ENCODE measurements around the gene ORM2.

Gene ORM2

DNA sequence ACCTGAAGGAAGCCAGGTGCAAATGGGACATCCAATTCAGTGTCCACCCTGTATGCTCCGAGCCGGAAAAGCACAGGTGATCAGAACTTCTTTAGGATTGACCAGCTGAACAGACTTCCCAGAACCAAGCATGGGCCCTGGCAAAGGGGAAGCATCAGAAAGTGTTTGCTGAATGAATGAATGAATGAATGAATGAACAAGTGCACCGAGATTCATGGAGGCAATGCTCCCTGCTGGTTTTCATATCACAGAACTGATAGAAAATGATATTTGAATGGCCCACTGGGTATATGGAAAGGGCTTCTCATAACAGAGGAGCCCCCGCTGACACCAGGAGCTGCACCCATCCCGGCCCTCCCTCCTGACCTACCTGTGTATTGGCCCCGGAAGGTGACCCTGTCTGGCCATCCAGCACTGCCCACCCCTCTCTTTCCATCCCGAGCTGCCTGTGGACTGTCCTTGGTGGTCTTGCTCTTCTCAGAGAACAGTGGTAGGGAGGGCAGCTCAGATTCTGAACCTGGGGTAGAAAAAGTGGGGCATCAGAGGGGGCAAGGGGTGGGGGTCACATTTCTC lies 15.9 kb downstream of the ORM2 start:
- in situ Hi-C loops (cut with MboI; ENCODE audit: low sequenced_read_pairs) = no loop called here

DNA sequence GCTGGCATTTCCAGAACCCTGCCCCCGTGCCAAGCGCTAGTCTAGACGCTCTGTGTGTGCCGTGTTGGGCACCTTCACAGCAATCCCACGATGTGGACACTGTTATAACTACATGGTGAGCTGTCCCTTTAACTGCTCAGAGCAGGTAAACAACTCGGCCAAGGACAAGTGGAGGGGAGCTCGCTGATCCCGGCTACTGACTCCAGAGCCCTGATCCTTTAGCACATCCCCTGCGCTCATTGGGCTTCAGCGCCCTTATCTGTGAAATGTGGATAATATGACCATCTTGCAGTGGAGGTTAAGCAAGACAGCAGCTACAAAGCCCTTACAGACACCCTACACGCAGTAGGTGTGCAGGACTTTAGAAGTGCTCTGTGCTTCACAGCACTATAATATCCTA lies 16.5 kb downstream of the ORM2 start:
- in situ Hi-C loops (cut with MboI; ENCODE audit: low sequenced_read_pairs) = no loop called here

DNA sequence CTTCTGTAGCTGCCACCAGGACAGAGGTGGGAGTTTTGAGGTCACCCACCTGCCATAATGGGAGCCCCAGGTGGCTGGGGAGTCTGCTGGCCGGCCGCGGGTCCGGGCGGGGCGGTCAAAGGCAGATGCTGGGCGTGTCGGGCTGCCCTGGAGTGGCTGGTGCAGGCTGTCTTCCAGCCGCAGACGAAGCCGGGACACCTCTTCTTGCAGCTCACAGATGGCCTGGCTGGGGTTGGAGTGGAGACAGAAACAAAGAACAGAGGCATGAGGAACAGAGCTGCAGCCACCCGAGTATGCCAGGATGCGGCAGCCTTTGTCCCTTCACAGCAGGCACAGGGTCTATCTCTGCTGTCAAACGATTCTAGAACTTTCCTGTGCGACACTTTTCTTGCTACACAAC lies 18.0 kb downstream of the ORM2 start:
- in situ Hi-C loops (cut with MboI; ENCODE audit: low sequenced_read_pairs) = no loop called here

DNA sequence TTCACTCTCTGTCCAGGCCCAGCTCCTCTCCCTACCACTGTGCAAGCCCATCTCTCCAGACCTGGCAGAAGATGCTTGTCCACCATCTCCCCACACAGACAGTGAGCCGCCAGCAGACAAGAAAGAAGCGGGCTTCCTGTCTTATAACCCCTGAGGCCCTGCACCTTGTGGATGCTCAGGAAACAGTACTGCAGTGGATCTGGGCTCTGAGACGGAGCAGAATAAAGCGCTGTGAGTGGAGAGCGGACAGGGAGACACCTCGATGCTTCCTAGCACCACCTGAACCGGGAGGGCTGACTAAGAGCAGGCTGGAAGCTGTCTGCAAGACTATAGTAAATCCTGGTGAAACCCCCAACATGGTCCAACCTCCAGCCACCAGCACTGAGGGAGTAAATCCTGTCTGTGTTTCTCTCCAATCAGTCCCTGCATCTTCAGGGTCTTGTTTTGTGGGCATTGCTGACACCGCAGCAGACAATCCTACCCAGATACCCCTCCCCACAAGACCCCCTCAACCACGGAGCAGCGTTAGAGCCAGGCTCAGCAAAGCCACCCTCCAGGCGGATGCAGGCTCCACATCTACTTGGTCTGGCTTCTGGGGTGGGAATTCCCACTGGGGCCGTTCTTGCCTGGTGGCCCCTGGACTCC lies 18.7 kb downstream of the ORM2 start:
- in situ Hi-C loops (cut with MboI; ENCODE audit: low sequenced_read_pairs) = no loop called here

DNA sequence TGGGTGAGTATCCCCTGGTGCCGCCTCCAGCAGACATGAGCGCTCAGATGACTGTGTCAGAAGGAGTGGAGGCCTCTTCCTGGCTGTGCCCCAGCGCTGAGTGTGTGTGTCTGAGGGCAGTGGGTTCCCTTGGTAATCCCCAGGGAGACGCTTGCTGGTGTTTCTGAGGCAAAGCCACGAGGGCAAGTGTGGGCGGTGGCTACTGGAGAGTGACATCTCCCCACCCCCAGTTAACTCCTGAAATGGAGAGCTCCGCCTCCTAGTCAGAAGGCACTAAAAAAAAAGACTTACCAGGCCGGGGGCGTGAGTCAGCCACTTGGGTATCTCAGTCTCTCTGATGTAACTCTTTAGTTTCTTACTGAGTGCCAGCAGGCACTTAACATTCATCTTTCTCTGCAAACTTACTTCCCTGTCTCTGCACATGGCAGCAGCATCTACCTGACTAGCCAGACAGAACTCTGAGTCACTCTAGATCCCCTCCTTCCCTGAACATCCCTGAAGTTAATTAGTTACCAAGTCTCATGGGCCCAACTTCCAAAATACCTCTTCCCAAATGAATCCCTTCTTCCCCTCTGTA lies 19.3 kb downstream of the ORM2 start:
- in situ Hi-C loops (cut with MboI; ENCODE audit: low sequenced_read_pairs) = no loop called here

DNA sequence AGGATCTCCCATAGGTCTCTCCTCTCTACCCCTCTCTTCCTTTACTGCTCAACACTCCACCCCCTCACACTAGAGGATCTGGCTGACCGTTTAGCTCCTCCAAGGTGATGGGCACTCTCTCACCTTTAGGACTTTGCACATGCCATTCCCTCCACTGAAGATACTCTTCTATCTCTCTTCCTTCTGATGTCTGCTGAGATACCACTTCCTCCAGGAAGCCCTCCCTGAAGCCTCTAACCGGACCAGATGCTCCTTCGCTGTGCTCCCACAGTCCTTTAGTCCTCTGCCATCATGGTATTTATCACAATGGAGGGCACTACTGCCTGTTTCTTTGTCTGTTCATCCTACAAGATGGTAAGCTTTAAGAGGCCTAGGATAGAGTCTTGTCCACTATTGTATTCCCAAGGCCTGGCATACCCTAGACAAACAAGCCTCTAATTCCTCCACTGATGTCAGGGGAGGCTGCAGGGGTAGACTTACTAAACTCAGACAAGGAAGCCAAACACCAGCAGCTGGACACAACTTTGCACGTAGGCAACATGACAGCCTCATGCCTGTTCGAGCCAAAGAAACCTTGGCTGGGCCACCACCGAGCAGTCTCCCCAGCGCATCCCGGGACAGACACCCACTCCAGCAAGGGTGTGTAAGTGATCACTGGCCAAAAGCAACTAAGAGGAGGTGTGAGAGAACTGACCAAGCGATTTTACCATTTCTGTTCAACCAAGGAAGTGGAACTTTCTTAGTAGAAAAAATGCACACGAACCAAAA lies 20.2 kb downstream of the ORM2 start:
- in situ Hi-C loops (cut with MboI; ENCODE audit: low sequenced_read_pairs) = no loop called here

DNA sequence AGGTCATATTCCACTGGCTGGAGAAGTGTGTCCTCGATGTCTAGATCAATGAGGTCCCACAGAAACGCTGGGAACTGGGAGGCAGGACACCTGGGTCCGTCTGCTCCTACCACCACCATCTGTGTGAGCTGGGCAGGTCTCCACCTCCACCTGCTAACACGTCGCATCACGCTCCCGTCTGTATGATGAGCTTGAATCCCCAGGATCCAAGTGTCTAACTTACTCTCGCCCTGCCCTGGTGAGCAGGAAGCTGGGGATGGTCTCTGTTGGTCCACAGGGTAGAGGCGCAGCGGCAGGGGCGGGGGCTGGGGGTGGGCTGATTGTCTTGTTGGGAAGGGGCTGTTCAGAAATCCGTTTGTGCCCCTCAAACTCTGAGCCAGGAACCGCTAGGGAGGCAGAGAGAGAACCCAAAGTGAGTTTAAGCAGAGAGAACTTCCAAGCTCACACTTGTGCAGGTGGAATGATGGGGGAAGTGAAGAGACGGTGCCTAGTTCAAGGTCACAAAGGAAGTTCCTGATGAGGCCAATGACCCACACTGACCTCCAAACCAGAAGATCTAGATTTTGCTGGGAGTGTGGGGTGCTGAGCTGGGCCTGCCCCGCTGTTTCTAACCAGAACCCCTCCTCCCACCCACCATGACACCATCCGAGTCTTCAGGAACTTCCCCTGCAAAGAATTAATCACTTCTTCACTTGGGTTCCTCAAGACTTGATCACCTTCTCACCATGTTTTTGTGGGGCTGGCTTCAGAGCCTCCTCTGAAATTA lies 21.1 kb downstream of the ORM2 start:
- in situ Hi-C loops (cut with MboI; ENCODE audit: low sequenced_read_pairs) = no loop called here

DNA sequence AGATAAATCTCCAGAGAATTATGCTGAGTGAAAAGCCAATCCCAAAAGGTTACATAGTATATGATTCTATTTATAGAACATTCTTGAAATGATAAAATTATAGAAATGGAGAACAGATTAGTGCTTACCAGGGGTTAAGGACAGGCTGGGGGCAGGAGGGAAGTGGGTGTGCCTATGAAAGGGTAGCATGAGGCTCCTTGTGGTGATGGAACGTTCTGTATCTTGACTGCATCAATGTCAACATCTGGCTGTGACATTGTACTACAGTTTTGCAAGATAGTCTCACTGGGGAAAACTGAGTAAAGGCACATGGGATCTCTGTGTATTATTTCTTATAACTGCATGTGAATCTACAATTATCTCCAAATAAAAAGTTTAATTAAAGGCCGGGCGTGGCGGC lies 22.3 kb downstream of the ORM2 start:
- in situ Hi-C loops (cut with MboI; ENCODE audit: low sequenced_read_pairs) = no loop called here

DNA sequence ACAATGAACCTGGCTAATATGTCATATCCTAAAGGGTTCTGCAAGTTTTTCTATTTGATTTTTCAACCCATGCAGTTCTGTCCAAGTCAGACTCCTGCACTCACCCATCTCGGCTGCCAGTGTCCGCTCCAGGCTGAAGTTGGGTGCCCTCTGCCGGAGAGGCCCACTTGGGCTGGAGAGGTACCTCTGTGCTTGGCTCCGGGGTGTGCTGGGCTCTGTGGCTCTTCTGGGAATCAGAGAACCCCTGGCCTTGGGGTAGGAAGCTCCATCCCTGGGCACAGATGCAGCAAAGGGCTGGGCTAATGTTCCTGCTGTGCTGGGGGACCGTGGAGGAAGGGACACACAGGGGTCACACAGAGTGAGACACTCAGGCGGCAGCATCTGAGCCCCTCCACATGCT lies 26.2 kb downstream of the ORM2 start:
- in situ Hi-C loops (cut with MboI; ENCODE audit: low sequenced_read_pairs) = no loop called here

DNA sequence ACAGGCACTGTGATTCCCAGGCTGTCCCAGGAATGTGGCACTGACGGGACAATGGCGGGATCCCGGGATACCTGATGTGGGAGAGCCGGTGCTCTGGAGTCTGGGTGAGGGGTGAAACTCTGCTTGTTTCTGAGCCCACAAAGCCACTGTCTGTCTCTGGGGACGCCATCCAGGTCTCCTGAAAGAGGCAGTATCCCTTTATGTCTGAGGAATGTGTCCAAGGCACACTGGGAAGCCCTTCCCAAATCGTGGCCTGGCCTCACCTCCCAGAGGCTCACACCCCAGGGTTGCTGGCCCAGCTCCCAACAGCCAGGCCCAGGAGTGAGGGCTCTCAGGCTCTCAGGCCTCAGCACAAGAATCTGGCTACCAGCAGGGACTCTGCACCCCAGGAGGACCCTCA lies 27.1 kb downstream of the ORM2 start:
- in situ Hi-C loops (cut with MboI; ENCODE audit: low sequenced_read_pairs) = no loop called here

DNA sequence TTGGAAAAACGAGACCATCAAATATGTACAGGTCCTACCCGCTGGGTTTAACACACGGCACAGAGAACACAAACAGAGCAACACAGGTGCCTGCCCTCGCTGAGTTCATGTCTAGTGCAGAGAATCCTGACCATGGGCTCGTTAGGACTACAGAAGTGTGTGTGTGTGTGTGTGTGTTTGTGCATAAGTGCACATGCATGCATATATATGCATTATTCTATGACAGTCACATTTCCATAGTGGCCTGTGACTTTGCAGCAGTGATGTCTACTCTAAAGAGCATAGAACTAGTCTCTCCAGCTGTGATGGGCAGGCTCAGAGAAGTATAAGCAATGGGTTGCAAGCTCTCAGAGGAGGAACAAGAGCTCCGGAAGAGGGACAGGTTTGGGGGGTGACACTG lies 27.7 kb downstream of the ORM2 start:
- in situ Hi-C loops (cut with MboI; ENCODE audit: low sequenced_read_pairs) = no loop called here

DNA sequence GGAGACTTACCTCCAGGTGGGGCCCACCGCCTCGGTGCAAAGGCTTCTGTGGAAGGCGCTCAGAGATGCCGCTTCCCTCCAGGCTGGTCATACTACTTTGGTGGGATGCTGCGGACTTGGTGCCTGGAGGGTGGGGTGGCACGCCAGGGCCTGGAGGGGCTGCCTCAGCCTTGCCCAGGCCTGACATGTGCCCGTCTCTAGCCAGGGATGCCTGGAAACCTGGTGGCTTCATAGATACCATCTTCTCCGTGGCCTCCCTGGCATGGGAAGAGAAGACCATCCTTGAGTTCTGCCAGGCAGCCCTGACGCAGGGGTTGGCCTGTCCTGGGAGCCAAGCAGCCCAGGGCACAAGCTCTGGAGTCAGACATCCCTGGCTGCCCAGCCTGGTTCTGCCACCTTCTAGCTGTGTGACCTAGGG lies 28.3 kb downstream of the ORM2 start:
- in situ Hi-C loops (cut with MboI; ENCODE audit: low sequenced_read_pairs) = no loop called here

DNA sequence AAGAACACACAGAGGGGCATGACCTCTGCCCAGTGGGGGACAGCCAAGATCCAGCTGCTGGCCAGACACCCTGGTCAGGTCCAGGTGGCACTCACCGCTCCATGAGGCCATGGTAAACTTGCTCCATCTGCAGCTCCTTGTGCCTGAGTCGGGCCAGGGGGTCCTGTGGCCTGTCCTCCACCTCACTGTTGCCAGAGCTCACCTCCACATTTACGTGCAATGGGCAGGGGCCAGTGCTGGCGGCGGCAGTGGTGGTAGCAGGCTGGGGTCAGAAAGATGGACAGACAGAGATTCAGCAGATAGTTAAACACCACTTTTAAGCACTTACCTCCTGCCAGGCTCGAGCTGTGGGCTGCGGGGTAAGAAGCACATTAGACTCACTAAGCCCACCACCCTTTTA lies 30.1 kb downstream of the ORM2 start:
- in situ Hi-C loops (cut with MboI; ENCODE audit: low sequenced_read_pairs) = no loop called here

DNA sequence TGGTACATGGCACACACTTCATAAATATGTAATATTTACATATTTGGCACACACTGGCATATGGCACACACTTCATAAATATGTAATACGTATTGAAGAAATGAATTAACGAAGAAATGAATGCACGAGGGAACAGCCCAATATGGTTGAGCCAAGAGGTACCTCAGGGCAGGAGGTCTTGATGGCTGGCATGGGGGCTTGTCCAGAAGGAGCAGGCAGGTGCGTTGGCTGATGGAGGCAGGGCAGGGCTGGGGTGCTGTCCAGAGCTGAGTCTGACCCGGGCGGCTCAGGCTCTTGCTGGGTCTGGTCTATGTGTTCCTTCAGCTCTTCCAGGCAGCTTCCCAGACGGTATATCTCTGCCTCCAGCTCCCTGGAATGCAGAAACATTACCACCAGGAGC lies 31.9 kb downstream of the ORM2 start:
- in situ Hi-C loops (cut with MboI; ENCODE audit: low sequenced_read_pairs) = no loop called here

DNA sequence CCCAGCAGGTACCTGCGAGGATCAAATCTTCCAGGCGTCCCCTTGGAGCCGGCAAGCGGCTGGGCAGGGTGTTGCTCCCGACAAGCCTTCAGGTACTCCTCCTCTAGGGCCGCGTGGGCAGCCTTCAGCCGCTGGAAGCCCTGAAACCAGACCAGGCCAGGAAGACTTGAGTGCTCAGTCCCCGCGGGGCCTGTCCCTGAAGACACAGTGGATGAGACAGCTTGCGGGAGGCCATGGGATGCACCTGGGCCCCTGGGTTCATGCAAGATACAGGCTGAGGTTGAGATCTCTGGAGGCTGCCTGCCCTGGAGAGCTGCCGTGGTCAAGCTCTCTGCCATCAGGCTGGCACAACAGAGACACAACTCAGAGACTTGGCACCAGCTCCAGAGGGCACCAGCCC lies 32.7 kb downstream of the ORM2 start:
- in situ Hi-C loops (cut with MboI; ENCODE audit: low sequenced_read_pairs) = no loop called here

DNA sequence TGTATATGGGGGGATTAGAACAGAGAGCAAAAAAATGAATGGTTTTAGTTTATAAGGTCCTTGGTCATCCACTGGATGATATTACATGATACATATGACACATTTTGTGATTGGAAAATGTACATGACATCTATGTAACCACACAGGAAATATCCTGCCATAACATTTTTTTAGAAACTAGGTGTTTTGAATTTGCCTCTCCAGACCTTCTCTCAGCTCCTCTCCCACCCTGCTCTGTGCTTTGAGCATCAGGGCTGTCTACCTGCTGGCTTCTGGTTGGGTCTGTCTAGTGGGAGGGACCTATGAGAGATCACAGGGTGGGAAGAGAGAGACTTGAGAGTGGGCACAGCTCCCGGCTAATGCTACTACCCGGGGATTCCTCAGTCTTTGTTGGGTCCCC lies 33.8 kb downstream of the ORM2 start:
- in situ Hi-C loops (cut with MboI; ENCODE audit: low sequenced_read_pairs) = no loop called here

DNA sequence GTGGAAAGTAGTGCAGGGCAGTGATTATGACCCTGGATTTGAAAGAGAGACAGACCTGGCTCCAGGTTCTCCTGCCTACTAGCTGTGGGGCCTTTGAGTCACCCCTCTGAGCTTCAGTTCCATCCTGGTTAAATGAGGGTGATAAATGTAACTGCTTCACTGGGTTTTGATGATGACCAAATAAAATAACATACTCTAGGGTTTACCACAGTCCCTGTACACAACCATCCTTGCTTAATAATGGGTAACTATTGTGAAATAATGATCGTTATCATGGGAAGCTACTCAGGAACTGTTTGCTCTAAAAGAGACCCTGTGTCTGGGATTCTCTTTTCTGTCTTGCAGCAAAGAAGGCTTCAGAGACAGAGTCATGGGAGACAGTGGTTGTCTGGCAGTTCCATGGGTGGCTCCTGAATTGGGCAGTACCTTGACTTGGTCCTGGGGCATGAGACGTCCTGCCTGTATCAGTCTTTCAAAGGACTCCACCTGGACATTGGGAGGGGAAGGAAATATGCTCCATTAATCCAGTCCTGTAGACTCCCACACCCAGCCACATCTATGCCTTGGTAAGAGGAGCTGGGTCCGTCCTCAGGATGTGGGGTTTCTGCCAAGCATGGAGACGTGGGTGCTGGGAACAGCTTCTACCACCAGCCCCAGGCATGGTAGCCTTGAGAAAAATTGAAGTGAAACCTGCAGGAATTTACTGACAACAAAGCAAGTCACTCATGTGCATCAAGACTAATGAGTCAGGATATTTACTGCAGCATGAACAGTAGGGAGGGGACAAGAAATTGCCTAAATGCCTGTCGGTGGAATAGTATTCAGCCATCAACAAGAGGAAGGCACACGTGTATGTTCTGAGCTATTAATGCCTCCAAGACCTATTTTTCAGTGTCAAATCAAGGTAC lies 34.7 kb downstream of the ORM2 start:
- in situ Hi-C loops (cut with MboI; ENCODE audit: low sequenced_read_pairs) = no loop called here

DNA sequence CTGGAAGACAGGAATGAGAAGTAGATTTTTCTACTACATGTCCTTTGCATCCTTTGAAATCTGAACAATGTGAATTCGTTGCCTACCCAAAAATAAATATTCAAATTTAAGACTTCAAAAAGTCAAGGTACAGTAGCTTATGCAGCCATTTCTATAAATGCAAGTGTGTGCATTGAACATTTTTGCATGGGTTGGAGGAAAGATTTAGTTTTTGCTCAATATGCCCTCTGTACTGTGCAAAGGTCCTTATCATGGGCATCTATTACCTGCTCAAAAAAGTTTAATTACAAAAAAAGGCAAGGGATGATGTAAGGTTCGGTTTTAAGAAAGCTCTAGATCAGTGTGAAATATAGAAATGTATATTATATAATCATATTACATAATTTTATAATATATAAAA lies 35.5 kb downstream of the ORM2 start:
- in situ Hi-C loops (cut with MboI; ENCODE audit: low sequenced_read_pairs) = no loop called here

DNA sequence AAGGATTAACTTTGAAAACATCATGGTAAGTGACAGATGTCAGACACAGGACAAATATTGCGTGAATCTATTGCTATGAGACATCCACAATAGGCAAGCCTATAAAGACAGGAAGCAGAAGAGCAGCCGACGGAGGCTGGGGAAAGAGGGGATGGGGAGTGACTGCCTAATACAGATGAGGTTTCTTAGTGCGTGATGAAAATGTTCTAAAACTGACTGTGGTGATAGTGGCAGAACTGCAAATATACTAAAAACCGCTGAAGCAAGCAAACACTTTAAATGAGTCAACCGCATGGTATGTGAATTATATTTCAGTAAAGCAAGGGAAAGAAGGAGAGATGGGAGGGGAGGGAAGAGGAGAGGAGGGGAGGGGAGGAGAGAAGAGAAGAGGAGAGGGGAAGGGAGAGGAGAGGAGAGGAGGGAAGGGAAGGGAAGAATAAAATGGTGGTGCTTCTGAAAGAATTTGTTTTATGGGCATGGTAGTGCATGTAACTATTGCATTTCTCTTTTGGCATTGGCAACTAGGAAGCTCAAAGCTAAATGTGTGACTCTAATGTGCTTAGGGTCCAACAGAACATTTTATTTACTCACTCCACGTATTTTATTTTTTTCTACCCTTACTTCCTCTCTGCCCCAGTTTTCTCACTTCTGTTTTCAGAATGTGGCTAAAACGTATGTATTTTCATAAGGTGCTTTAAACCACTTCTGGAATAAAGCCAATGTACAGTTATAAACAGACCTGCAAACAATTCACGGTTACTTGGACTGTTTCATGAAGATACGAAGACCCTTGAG lies 36.9 kb downstream of the ORM2 start:
- in situ Hi-C loops (cut with MboI; ENCODE audit: low sequenced_read_pairs) = no loop called here

DNA sequence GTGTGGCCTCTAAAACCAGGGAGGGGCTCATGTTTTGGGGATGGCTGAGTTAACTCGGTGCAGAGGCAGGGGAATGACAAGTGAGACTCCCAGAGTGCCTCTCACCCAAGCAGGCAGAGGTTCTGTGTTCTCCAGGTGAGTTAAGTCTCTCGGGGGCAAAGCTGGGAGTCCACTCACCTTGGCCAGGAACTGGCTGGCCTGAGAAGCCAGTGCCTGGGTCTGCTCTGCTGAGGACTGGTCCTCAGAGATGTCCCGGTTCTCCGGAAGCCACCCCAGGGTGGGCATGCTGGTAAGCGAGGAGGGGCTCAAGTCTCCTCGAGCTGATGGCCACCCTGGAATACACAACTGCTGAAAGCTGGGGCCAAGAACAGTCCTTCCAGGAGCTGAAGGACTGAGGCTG lies 37.7 kb downstream of the ORM2 start:
- in situ Hi-C loops (cut with MboI; ENCODE audit: low sequenced_read_pairs) = no loop called here

Data from HL-60/S4 treated with retinoic acid at 250 ng/mL for 4 days and 3 days (cell line).